Keratinocyte (primary cell): ENCODE data around the gene MED14.

Experiments
- CTCF ChIP-seq, 3 experiments: IDR thresholded peaks in 1 of 3; conservative IDR thresholded peaks in 1 of 3; optimal IDR thresholded peaks in 1 of 3; 2 replicates in 2 of 3; 3 replicates in 1 of 3; pipeline versions ENCODE3 to v1.5.1; 2011; ENCODE audit warnings: low read length in 3 of 3, mild to moderate bottlenecking in 3 of 3, moderate library complexity in 2 of 3, control low read depth in 1 of 3, inconsistent platforms in 1 of 3; ENCODE audit not compliant: insufficient read depth in 2 of 3; ENCODE audit errors: extremely low read depth in 1 of 3
- EZH2 ChIP-seq: IDR thresholded peaks from one replicate; pipeline ENCODE4 v1.6.1; 2012; ENCODE audit warnings: inconsistent platforms, mild to moderate bottlenecking, low read length, moderate library complexity

- TF ChIP-seq CTCF (optimal IDR thresholded peaks at IDR 0.05 in 1 of 3, IDR thresholded peaks at IDR 0.05 in 1 of 3, conservative IDR thresholded peaks at IDR 0.05 in 1 of 3; ENCODE audit: extremely low read depth in 1 of 3, insufficient read depth in 2 of 3, low read length in 3 of 3) (no peak), EZH2 (no peak)
Observed at GRCh38 chrX:40687169-40687568, 48.2 kb downstream of the MED14 start.
